Fibroblast of mammary gland (primary cell): ENCODE results near the gene ST6GALNAC3.
A peak's percentile ranks its signal among the peaks of the same experiment; 100 is the strongest.

ENCODE experiments used
- DNase-seq: peaks from one replicate; pipeline ENCODE4 v3.0.0-alpha.2; 2010; ENCODE audit warnings: low read depth
- H3K4me3 ChIP-seq: 2 replicates; pipeline ENCODE4 v1.5.1; 2011; ENCODE audit warnings: low read depth, mild to moderate bottlenecking, low read length, moderate library complexity; ENCODE audit not compliant: control insufficient read depth
- TF ChIP-seq, protein P1 (sequence below): conservative IDR thresholded peaks from 2 replicates; pipeline ENCODE4 v1.5.1; 2011; ENCODE audit warnings: low read depth, low read length, inconsistent platforms; ENCODE audit not compliant: control insufficient read depth, insufficient read depth

The ST6GALNAC3 gene

DNA sequence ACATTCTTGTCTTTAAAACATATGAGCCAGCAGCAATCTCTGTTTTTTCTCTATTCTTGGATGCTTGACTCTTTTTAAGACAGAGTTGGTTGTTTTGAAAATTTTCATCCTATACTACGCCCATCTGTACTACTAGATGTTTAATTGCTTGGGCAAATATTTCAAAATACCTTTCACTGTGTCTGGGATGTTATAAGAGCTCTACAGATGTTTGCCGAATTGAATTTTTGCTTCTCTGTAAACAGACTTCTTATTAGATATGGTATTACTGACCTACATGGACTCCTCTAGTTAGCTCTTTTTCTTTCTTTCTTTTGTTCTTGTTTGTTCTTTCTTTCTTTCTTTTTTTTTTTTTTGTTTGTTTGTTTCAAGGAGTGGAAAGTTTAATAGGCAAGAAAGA lies 345.1 kb downstream of the ST6GALNAC3 start:
- H3K4me3 ChIP-seq = no peak overlapping the region
- DNase-seq = no peak
- TF ChIP-seq, protein P1, sequence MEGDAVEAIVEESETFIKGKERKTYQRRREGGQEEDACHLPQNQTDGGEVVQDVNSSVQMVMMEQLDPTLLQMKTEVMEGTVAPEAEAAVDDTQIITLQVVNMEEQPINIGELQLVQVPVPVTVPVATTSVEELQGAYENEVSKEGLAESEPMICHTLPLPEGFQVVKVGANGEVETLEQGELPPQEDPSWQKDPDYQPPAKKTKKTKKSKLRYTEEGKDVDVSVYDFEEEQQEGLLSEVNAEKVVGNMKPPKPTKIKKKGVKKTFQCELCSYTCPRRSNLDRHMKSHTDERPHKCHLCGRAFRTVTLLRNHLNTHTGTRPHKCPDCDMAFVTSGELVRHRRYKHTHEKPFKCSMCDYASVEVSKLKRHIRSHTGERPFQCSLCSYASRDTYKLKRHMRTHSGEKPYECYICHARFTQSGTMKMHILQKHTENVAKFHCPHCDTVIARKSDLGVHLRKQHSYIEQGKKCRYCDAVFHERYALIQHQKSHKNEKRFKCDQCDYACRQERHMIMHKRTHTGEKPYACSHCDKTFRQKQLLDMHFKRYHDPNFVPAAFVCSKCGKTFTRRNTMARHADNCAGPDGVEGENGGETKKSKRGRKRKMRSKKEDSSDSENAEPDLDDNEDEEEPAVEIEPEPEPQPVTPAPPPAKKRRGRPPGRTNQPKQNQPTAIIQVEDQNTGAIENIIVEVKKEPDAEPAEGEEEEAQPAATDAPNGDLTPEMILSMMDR = no peak

DNA sequence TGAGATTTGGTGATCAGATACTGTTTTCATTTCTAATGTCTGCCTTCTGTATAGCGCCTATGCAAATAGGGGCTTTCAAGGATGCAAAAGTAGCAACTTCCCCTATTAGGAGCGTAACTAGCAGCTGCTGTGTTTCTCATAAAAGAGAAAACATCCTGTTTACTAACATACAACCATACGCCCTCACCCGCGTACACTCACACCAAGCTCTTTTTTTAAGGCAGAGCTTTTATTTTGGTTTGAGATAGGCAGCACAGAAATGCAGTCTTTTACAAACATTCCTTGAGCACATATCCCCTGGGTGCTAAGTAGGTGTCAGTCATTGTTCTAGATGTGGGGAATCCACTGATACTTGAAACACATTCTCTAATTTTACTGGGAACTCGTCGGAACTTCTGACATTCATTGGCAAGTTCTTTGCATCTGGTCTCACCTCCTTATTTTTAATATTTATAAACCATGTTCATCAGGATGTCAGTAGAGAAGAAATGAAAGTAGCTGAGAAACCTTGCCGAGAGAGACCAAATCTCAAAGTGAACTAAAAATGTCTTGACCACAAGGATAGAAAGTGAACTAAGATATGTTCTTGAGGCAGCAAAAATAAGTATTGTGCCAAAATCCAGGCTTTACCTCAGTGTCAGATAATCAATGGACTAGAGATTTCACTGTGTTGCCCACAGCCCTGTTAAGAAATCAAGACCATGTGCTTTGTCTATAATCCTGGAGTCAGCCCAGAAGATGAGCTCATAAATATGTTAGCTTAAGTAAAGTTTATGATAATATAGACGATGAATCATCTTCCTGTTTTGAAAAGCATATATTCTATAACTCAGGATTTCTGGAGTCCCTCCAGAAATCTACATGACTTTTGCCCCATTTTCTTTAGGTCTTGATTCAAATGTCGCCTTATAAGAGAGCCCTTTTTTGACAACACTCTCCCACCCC lies 350.9 kb downstream of the ST6GALNAC3 start:
- H3K4me3 ChIP-seq = no peak overlapping the region

DNA sequence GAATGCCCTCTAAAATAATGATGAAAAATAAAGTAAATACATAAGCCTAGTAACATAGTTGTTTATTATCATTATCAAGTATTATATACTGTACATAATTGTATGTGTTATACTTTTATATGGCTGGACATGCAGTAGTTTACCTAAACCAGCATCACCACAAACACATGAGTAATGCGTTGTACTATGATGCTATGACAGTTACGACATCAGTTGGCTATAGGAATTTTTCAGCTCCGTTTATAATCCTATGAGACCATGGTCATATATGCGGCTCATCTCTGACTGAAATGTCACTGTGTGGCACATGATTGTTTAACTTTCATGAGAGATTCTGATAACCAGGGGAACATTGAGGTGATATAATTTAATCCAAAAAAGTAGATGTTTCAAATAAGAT lies 352.1 kb downstream of the ST6GALNAC3 start:
- peak; percentile 34 for DNase-seq
- TF ChIP-seq, protein P1 = no peak
- H3K4me3 ChIP-seq = no peak overlapping the region

More for the DNA sequence above, 350.9 kb downstream of the ST6GALNAC3 start:
- TF ChIP-seq, protein P1 = no peak
- DNase-seq = peak; percentile 77

DNA sequence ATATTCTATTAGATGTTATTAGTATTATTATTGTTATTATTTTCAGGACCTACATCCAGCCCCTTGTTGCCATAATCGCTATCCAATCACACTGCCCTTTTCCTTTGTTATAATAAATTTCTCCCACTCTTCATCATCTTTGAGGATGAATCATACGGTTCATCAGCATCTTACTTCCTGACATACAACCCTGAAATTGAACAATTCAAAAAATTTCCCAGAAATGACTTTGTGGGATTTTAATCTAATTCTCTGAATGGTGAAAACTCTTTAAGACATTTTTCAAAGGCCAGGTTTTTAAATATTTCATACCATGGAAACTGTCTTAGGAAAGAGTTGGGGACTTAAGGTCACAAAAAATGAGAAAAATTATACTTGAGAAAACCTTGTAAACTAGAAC lies 353.5 kb downstream of the ST6GALNAC3 start:
- DNase-seq = no peak
- TF ChIP-seq, protein P1 = no peak
- no peak overlapping the region for H3K4me3 ChIP-seq

DNA sequence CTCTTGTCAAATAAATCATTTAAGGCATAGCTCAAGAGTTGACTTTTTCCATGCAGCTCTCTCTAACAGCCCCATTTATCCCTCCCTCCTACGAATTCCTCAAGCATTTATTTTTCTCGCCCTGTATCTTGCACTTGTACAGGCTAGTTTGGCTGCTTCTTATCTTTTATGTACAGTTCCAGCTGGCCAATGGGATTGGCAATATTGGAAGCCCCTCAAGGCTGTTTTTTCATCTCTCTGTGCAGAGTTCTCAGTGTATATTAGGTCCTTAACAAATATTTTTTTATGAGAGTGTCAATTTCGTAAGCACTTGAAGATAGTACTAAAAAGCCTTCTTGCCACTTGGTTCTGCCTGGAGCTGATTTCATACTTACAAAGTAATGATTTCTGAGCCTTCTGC lies 356.0 kb downstream of the ST6GALNAC3 start:
- no peak for DNase-seq
- no peak overlapping the region for H3K4me3 ChIP-seq
- TF ChIP-seq, protein P1 = no peak

DNA sequence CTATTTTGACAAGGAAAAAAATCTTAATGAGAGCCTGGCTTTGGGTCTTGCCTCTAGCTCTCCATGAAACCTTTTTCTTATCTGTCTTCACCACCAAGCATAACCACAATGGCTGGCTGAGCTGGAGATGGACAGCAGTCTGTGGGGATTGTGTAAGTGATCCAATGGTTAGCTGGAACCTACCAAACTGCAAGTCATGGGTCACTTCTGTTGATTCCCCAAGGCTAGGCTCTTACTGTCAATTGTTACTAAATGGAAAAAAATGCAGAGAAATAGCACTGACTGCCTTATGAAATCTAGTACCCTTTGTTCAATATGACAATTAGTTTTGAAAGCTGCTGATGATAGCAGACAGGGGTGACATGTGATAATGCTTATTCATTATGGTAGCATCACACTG lies 359.0 kb downstream of the ST6GALNAC3 start:
- no peak overlapping the region for H3K4me3 ChIP-seq
- peak; percentile 19 for DNase-seq
- TF ChIP-seq, protein P1 = no peak
